Stimulated activated CD8-positive, alpha-beta memory T cell treated with anti-CD3 and anti-CD28 coated beads, Interleukin-7, amount 100 ng/mL, for 1 hour (primary cell): ENCODE results near the gene UBE2I.
"Not testable (repeated sequence)": the region's sequence is repeated elsewhere in the genome, so short reads cannot be mapped to it uniquely, and the experiment has no call there.

Experiments
- DNase-seq, 2 donors: peaks; one replicate each; pipeline ENCODE4 v3.0.0-alpha.2; 2020; ENCODE audit warnings: low read depth in 2 of 2

UBE2I gene

DNA sequence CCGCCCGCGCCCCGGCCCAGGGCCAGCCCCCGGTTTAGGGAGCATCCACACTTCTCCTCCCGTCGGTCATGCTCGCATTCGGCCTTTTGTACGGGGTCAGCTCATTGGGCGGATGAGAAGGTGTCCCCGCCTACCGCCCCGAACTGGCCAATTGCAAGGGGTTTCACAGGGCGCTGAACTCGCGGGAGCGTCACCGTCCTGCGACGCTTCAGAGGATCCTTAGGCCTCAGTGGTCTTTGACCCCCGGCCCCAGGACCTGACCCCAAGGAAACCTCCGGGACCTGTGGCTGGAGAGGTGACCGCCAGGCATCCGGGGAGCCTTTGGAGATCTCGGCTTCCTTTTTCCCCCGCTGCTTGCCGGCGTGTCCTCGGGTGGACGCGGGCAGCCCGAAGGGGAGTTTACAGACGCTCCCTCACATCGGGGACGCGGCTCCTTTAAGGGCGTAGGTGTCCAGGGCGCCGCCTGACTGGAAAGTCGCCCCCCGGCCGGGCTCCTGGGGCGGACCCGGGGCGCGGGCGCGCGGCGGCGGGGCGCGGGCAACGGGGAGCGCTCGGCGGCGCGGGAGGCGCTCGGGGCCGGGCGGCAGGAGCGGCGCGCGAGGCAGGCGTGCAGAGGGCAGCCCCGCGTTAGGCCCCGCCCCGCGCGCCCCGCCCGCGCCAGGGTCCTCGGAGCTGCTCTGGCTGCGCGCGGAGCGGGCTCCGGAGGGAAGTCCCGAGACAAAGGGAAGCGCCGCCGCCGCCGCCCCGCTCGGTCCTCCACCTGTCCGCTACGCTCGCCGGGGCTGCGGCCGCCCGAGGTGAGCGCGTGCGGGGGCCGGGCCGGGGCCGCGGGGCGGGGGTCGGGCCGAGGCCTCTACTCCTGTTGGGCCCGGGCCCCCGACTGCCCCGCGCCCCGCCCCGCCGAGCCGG is at the start of gene UBE2I:
Gene UBE2I, plus strand, starts transcription at position 660 of the 909 bp plus-strand sequence. CDS start 4,395 bp downstream, outside the sequence.
- peak; percentile 93 to 97 for DNase-seq

- no peak for DNase-seq
Observed at GRCh38 chr16:1259760-1260068, 49.7 kb upstream of the UBE2I start.

DNA sequence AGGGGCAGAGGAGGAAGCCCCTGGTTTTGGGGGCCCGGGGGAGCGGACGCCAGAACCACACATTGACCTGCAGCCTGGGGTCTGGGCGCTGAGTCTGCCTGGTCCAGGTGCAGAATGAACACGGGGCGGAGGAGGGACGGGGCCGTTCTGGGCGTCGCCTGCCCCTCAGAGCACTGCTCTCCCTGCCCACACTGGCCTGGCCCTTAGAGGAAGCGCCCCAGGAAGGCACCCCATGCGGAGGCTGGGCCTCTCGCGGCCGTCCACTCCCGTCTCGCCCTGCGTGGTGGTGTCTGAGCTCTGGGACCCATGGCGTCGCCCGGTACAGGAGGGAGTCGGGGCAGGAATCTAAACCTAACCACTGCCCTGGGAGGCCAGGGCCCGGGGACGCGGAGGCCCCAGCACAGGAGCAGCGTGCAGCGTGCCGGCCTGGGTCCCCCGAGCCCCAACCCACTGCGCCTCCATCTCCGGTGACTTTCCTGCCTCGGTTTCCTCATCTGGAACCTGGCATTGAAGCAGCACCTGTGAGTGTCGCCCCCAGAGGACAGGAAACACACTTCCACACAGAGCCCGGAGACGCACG is 49.2 kb upstream of the UBE2I start:
- no peak for DNase-seq

- DNase-seq: no peak
Observed at GRCh38 chr16:1261131-1261892, 48.1 kb upstream of the UBE2I start.

GRCh38 chr16:1262210-1262845 is 47.1 kb upstream of the UBE2I start:
- no peak for DNase-seq

DNA sequence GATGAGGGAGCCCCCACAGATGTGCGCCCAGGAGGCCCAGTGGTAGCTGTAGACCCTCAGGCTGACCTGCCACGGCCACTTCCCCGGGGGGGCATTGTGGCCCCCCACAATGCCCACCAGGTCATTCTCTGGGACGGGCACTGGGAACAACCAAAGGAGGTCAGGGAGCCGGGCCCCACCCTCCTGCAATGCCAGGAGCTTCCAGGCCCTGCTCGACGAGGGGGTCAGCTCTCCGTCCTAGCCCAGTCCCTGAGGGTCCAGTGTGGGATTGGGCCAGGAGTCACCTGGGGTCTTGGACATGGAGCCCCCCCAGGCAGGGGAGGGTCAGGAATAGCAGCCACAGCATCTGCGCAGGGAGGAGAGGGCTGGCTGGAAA is 46.6 kb upstream of the UBE2I start:
- DNase-seq: no peak

DNA sequence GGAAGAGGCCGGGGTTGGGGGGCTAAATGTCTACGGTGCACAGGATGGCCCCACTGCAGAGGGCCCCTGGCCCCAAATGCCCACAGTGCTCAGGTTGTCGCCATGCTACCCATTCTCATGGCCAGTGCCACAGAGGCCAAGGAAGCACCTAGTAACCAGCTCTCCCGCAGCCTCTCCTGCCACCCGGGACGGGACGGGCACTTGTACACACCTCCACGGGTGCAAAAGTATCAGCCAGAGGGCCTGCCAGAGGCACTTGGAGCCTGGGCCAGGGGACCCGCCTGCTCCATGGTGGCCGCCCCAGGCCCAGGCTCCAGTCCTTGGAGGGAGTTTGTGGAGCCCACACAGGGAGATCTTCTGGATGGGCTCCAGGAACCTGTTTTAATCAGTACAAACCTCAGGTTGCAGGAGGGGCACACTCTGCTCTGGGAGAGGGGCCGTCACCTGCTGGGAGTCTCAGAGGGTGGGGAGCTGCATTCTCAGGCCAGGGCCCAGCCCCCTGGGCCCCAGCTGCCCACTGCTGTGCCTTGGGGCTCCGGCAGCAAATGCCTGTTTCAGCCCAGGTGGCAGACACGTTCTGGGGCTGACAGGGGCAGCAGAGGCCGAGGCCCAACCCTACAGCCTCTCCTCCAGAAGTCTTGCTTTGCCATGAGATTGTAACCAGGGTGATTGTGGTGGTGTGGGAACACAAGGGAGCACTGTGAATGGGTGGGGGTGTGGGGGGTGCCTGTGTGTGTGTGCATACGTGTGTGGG is 45.7 kb upstream of the UBE2I start:
- no peak for DNase-seq

DNA sequence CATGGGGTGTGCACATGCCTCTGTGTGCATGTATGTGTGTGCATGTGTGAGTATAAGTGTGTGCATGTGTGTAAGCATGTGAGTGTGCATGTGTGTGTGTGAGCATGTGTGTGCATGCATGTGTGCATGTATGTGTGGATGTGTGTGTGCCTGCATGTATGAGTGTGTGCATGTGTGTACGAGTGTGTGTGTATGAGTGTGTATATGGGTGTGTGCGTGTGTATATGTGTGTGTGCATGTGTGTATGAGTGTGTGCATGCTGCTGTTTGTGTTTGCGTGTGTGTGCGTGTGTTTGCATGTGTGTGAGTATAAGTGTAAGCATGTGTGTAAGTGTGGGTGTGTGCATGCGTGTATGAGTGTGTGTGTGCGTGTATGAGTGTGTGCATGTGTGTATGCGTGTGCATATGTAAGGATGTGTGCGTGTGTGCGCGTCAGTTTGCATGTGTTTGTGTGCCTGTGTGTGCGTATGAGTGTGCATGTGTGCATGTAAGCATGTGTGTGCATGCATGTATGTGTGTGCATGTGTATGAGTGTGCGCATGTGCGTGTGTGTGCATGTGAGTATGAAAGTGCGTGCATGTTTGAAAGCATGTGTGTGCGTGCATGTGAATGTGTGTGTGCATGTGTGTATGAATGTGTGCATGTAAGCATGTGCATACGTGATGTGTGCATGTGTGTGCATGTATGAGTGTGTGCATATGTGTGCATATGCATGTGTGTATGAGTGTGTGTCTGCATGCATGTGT is 44.9 kb upstream of the UBE2I start:
- no peak for DNase-seq

GRCh38 chr16:1265090-1265630 is 44.3 kb upstream of the UBE2I start:
- no peak for DNase-seq

- no peak for DNase-seq
Observed at GRCh38 chr16:1265826-1266225, 43.6 kb upstream of the UBE2I start.

DNA sequence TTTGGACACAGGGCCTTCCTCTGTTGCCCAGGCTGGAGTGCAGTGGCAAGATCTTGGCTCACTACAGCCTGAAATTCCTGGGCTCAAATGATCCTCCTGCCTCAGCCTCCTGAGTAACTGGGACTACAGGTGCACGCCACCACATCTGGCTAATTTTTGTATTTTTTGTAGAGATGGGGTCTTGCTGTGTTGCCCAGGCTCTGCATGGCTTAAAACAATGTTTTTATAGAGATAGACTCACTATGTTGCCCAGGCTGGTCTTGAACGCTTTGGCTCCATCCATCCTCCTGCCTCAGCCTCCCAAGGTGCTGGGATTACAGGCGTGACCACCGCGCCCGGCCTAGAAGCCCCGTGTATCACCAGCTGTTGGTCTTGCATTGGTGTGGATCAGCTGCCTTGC is 40.0 kb upstream of the UBE2I start:
- DNase-seq: not testable (repeated sequence)

GRCh38 chr16:1271380-1271723 is 38.1 kb upstream of the UBE2I start:
- DNase-seq: no peak

DNA sequence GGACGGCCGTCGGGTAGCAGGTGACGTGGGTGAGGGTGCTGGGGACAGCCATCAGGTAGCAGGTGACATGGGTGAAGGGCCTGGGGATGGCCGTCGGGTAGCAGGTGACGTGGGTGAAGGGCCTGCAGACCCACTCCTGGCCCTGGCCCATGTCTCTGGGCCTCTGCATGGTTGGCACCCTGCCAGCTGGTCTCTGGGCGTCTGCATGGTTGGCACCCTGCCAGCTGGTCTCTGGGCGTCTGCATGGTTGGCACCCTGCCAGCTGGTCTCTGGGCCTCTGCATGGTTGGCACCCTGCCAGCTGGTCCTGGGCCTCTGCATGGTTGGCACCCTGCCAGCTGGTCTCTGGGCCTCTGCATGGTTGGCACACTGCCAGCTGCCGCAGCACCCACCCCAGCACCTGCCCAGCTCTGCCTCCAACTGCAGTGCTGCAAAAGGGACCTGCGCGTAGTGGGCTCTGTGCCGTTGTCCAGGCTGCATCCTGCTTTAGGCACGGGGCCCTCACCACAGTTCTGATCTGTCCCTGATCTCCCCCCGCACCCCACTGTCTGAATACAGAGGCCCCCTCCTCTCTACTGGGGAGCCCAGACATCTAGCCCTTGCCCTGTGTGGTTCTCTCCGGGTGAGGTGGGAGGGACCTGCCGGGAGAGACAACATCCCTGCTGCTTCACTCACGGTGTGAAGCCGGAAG is 37.6 kb upstream of the UBE2I start:
- not testable (repeated sequence) for DNase-seq

DNA sequence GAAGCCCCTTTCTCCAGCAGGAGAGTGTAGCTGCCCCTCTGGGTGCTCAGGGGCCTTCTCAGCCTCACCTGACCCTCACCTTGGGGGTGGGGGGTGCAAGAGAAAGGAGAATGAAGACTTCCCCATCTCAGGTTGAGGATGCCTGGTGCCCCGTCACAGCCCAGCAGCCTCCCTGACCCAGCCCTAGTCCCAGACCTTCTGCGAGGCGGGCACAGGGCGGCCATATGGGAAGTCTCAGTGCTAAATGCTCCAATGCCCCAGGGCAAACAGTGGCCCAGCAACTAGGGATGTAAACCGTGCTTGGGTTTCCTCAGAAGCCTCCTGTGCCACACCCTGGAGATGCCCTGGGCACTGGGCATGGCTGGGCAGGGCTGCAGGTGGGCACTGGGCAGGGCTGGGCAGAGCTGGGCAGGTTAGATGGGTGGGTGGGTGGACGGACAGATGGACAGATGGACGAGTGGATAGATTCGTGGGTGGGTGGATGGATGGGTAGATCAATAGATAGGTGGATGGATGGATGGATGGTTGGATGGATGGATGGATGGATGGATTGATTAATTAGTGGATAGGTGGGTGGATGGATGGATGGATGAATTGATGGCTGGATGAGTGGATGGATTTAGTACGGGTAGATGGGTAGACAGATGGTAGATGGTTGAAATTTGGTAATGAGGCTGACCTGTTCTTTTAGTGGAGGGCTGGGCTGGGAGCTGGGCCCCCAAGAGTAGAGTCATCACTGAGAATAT is 36.8 kb upstream of the UBE2I start:
- no peak for DNase-seq

DNA sequence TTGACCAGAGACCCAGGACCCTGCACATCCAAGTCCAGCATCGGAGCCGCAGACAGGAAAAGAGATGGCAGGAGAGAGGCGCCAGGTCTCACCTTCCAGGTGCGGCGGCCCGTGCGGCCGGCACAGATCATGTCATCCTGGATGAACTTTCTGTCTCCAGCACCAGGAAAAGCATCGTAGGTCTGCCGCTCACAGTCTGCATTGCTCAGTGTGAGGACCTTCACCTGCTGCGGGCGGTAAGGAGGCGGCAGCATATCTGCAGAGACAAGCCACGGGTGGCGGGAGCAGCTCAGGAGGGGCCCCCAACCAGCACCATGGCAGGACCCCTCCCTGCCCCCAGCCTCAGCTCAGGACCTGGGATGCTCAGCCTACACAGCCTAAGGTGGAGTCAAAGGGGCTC is 35.6 kb upstream of the UBE2I start:
- DNase-seq: no peak

GRCh38 chr16:1274767-1275166 is 34.7 kb upstream of the UBE2I start:
- DNase-seq: no peak

DNA sequence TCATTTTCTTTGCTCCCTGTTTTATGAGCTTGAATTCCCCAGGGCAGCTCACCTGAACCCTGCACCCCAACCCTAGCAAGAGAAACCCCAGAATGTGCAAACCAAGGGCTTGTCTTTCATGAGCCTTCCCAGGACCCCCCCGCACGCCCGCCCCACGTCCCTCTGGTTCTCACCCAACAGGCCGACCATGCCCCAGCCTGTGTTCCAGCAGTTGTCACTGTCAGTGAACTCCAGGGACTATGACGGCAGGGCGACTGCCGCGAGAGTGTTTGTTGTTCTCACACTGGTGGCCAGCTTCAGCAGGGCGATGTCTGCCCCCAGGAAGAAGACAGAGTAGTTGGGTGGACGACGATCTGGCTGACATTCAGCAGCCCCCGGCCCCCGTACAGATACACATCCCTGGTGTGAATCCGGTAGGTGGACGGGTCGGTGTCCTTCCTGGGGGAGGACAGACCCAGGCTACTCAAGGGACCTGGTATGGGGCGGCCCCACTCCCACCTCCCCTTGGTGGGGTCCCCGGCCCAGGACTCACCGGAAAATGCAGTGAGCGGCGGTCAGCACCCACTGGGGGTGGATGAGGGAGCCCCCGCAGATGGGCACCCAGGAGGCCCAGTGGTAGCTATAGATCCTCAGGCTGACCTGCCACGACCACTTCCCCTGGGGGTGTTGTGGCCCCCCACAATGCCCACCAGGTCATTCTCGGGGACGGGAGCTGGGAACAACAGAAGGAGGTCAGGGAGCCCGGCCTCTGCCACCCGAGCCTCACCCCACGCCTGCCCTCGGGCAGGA is 33.5 kb upstream of the UBE2I start:
- DNase-seq: no peak

GRCh38 chr16:1276580-1276878 is 32.9 kb upstream of the UBE2I start:
- DNase-seq: no peak

DNA sequence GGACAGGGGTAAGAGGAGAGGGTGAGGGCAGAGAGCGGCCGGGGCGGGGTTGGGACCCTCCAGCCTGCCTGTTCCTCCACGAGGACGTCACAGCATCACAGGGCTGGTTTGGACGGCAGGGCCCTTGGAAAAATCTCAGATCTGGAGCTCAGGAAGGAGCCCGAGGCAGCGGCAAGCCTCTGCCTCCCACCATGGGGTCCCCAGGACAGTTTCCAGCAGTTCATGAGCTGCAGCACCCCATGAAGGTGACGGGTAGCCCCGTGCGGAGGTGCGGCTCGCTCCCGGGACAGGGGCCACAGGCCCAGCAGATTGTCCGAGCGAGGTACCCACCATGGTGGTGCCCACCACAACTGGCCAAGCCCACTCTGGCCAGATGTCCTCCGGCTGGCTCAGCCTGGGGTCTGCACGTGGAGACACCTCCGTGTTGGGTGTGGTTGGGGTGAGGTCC is 32.3 kb upstream of the UBE2I start:
- no peak for DNase-seq
